GM03348 (cell line): ENCODE data around the gene SCFD2.
"Not testable (repeated sequence)": the region's sequence is repeated elsewhere in the genome, so short reads cannot be mapped to it uniquely, and the experiment has no call there.

ENCODE experiments used
- DNase-seq: peaks from one replicate; pipeline ENCODE4 v3.0.0; 2012; ENCODE audit warnings: low spot score

Gene SCFD2

GRCh38 chr4:53346392-53346791 is 19.5 kb downstream of the SCFD2 start:
- DNase-seq: not testable (repeated sequence)

GRCh38 chr4:53340145-53340544 is 25.7 kb downstream of the SCFD2 start:
- not testable (repeated sequence) for DNase-seq

- DNase-seq: not testable (repeated sequence)
Measured at GRCh38 chr4:53334916-53335315, 30.9 kb downstream of the SCFD2 start.

GRCh38 chr4:53326535-53326934 is 39.3 kb downstream of the SCFD2 start:
- no peak for DNase-seq

- DNase-seq: no peak
Measured at GRCh38 chr4:53322696-53323095, 43.2 kb downstream of the SCFD2 start.

- DNase-seq: no peak
Measured at GRCh38 chr4:53321984-53322289, 43.9 kb downstream of the SCFD2 start.

- DNase-seq: peak; percentile 68
Measured at GRCh38 chr4:53321151-53321983, 44.5 kb downstream of the SCFD2 start.

GRCh38 chr4:53315300-53315699 is 50.6 kb downstream of the SCFD2 start:
- no peak for DNase-seq

- no peak for DNase-seq
Measured at GRCh38 chr4:53314252-53314651, 51.6 kb downstream of the SCFD2 start.

- DNase-seq: no peak
Measured at GRCh38 chr4:53313510-53313909, 52.4 kb downstream of the SCFD2 start.

- DNase-seq: no peak
Measured at GRCh38 chr4:53309321-53310040, 56.4 kb downstream of the SCFD2 start.

GRCh38 chr4:53307819-53308780 is 57.8 kb downstream of the SCFD2 start:
- no peak for DNase-seq

GRCh38 chr4:53307210-53307609 is 58.7 kb downstream of the SCFD2 start:
- DNase-seq: no peak

GRCh38 chr4:53306729-53307128 is 59.1 kb downstream of the SCFD2 start:
- DNase-seq: peak; percentile 55

- DNase-seq: not testable (repeated sequence)
Measured at GRCh38 chr4:53292209-53292608, 73.7 kb downstream of the SCFD2 start.

- DNase-seq: no peak
Measured at GRCh38 chr4:53281438-53281837, 84.4 kb downstream of the SCFD2 start.

GRCh38 chr4:53280846-53281245 is 85.0 kb downstream of the SCFD2 start:
- no peak for DNase-seq

GRCh38 chr4:53274609-53275268 is 91.1 kb downstream of the SCFD2 start:
- no peak for DNase-seq

GRCh38 chr4:53273726-53274125 is 92.1 kb downstream of the SCFD2 start:
- peak; percentile 13 for DNase-seq

GRCh38 chr4:53267026-53267425 is 98.8 kb downstream of the SCFD2 start:
- no peak for DNase-seq

- not testable (repeated sequence) for DNase-seq
Measured at GRCh38 chr4:53255986-53256385, 109.9 kb downstream of the SCFD2 start.

- peak; percentile 27 for DNase-seq
Measured at GRCh38 chr4:53240573-53240972, 125.3 kb downstream of the SCFD2 start.
